ENCODE data around the gene RASGRF2.

Gene RASGRF2

GRCh38 chr5:81164476-81164875, 204.3 kb downstream of the RASGRF2 start:
- no peak for TF ChIP-seq CTCF (IDR thresholded peaks at IDR 0.05)

- TF ChIP-seq CTCF (IDR thresholded peaks at IDR 0.05) = no peak
Measured at GRCh38 chr5:81164936-81165335, 204.8 kb downstream of the RASGRF2 start.

DNA sequence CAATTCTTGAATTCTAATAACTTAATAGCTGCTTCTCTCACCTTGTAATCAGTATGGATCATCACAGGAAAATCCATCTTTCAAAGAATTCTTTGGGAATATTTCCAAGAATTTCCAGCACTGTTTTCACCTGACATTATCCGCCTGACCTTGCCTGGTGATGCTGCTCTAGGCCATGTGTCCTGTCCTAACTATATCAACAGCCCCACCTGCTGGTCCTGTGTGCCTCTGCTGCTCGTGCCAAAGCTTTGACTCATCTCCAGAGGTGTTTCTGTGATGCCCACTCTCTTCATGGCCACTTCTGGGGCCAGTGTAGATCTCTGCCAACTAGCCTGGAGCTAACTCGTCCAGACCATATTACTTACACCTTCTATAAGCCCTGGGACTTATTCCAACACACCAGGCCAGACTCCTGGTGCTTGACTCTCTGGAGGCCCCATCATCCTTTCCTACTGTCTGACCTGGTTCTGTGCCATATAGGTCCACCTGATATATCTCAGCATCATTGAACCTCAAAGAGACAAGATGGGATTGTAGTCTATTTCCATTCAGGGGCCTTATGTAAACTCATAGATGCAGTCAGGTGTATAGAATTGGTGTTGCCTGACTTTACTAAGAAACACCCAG, 205.4 kb downstream of the RASGRF2 start:
- TF ChIP-seq CTCF (IDR thresholded peaks at IDR 0.05) = peak; percentile 98

GRCh38 chr5:81166430-81166829, 206.3 kb downstream of the RASGRF2 start:
- TF ChIP-seq CTCF (IDR thresholded peaks at IDR 0.05) = no peak

- no peak for TF ChIP-seq CTCF (IDR thresholded peaks at IDR 0.05)
Measured at GRCh38 chr5:81167078-81167477, 206.9 kb downstream of the RASGRF2 start.

DNA sequence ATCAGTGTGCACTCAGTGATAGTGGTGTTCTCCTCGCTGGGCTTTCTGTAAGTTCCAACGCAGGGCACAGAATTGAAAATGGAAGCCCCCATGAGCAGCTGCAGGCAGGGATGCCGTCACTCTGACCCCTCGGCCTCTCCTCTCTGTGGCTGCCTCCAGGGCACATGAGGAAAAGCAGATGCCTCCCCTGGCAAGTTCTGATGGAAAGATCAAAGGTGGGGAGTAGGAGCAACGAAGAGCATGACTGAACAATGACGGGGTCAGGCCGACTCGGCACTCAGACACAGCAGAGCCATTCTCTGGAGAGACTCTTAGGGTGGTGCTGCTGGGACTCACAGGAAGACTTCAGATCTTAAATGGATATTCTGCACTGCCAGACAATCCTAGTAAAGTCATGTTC, 207.4 kb downstream of the RASGRF2 start:
- TF ChIP-seq CTCF (IDR thresholded peaks at IDR 0.05) = no peak

DNA sequence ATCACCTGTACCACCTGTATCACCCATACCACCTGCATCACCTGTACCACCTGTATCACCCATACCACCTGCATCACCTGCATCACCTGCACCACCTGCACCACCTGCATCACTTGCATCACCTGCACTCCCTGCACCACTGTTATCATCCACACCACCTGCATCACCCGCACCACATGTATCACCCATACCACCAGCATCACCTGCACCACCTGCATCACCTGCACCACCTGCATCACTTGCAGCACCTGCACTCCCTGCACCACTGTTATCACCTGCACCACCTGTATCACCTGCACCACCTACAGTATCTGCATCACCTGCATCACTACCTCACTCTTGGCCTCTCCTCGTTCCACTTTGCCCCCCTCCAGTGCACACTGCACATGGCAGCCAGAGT, 209.8 kb downstream of the RASGRF2 start:
- TF ChIP-seq CTCF (IDR thresholded peaks at IDR 0.05) = no peak

GRCh38 chr5:81171769-81172168, 211.6 kb downstream of the RASGRF2 start:
- no peak for TF ChIP-seq CTCF (IDR thresholded peaks at IDR 0.05)
